H1 (cell line): ENCODE results near the gene PLAAT2. TPM values are rescaled to one million over a fixed set of nuclear protein-coding genes. Genes with fewer than 3 reads are reported as not detected.

ENCODE experiments used
- ASH2L ChIP-seq: fragments of 200-600, 300-600 bp; sonication (generic); IDR thresholded peaks from one replicate; pipeline ENCODE4 v1.7.1; 2017; ENCODE audit warnings: low read length
- GTF2F1 ChIP-seq: IDR thresholded peaks from 2 replicates; pipeline ENCODE4 v1.6.1; 2012; ENCODE audit warnings: low read depth, low read length, improper control_type of control experiment, borderline replicate concordance
- SP1 ChIP-seq: IDR thresholded peaks from 2 replicates; pipeline ENCODE4 v1.6.1; 2011; ENCODE audit warnings: low read depth, low read length
- TAF1 ChIP-seq: IDR thresholded peaks from 2 replicates; pipeline ENCODE4 v1.6.1; 2011; ENCODE audit warnings: mild to moderate bottlenecking, low read depth, low read length
- polyA plus RNA-seq, 7 experiments: library from polyadenylated mRNA; depleted of rRNA in 3 of 7; stranded (reverse) in 5 of 7; unstranded in 2 of 7; fragments of >200 nt in 5 of 7; fragments of 200-250 nt in 2 of 7; gene quantifications; 1 replicate in 5 of 7; 2 replicates in 1 of 7; 4 replicates in 1 of 7; pipeline versions ENCODE4 v1.2.1 to v1.2.3, GENCODE V29; 2011 to 2013; ENCODE audit warnings: missing spikeins in 2 of 7, mixed read lengths in 2 of 7
- total RNA-seq: library from RNA; stranded (reverse); fragmentation: NEBNext Ultra II Directional; extraction: Animal tissue kit (Norgen Biotek cat#: 25700); gene quantifications from 2 replicates; pipeline ENCODE4 v1.2.1, GENCODE V29; 2021
- TF ChIP-seq, protein P1 (sequence below): IDR thresholded peaks from 2 replicates; pipeline ENCODE4 v1.6.1; 2011; ENCODE audit warnings: low read depth, mild to moderate bottlenecking, low read length; ENCODE audit not compliant: insufficient read depth

Gene PLAAT2
- total and polyA plus RNA-seq, 2 of the 8 experiments (the other 6 are each of a cell fraction or from before 2014, with no cell fraction given) = 0.39 TPM; not detected in 1

DNA sequence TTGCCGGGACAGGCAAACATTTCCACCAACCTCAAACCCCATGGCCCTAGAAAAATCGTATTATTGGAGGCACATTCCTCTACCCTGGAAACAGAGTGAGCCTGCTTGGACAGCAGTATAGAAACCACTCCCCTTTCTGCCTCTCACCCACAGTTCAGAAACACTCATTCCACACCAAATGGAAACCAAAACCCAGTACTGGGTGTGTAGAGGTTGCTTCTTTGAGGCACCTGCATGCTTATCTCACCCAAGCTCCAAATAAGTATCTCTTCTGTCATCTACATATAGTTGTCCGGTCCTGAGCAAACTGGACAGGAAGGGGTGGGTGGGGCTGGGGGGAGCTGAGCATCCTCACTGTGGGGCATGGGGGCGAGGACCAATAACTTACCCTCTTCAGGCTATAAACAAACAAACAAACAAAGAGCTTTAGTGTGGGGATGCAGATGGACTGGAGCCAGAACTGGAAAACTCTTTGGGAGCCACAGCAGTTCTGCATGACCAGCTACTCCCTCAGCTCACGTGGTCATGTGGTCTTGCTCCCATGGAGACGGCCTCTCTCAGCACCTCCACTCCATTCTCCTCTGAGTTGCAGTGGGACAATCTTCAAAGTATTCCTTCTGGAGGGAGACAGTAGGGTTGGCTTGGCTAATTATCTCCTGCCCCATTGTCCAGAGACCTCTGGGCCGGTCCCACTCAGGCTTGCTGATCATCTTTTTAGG is 1.0 kb upstream of the PLAAT2 start (continued):
- no peak for TF ChIP-seq SP1
- TF ChIP-seq ASH2L = no peak
- no peak for TF ChIP-seq TAF1
- TF ChIP-seq, protein P1, sequence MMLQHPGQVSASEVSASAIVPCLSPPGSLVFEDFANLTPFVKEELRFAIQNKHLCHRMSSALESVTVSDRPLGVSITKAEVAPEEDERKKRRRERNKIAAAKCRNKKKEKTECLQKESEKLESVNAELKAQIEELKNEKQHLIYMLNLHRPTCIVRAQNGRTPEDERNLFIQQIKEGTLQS = no peak
- TF ChIP-seq GTF2F1 = no peak
